ENCODE results near the gene OR10H4. TPM values are rescaled to one million over a fixed set of nuclear protein-coding genes. Genes with fewer than 3 reads are reported as not detected.

OR10H4 gene
- total RNA-seq, 2 donors from 2014 or later = not detected

GRCh38 chr19:15936173-15936572 is 12.6 kb upstream of the OR10H4 start:
- DNase-seq (ENCODE audit: low spot score) = no peak
- Histone ChIP-seq H3K27me3 (peaks cover 0 to 1% of the 10 kb centered on the region in 2 donors), H3K36me3 (no peaks in the 10 kb centered on the region), H3K4me1 (no peaks in the 10 kb centered on the region), H3K27ac (no peak overlapping the region), H3K4me3 (no peak overlapping the region), H3K9me3 (peaks cover 3 to 11% of the 10 kb centered on the region in 2 donors)
- TF ChIP-seq CTCF (IDR thresholded peaks at IDR 0.05) = no peak

DNA sequence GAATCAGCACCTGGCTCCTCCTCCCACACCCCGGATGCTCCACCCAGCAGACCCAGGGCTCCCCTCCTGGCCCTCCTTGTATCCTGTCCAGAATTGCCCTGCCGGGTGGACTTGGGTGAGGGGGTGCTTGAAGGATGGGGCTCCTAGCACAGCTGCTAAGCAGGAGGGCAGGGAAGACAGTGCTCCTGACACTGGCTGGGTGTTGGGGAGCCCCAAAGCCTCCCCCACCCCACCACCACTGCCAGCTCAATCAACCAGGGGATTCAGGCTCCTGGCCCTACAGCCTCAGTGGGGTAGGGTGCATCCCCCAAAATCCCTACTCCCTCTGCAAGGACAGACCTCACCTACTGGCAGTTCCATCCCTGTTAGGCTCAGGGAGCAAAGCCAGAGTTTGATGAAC is 11.9 kb upstream of the OR10H4 start:
- H3K27me3 ChIP-seq = no peaks in the 10 kb centered on the region
- no peak for DNase-seq (ENCODE audit: low spot score)
- TF ChIP-seq CTCF (IDR thresholded peaks at IDR 0.05) = no peak
- no peak overlapping the region for H3K4me3 ChIP-seq
- H3K9me3 ChIP-seq = peaks cover 3 to 11% of the 10 kb centered on the region in 2 donors
- no peaks in the 10 kb centered on the region for H3K4me1 ChIP-seq
- H3K36me3 ChIP-seq = no peaks in the 10 kb centered on the region
- H3K27ac ChIP-seq = no peak overlapping the region

DNA sequence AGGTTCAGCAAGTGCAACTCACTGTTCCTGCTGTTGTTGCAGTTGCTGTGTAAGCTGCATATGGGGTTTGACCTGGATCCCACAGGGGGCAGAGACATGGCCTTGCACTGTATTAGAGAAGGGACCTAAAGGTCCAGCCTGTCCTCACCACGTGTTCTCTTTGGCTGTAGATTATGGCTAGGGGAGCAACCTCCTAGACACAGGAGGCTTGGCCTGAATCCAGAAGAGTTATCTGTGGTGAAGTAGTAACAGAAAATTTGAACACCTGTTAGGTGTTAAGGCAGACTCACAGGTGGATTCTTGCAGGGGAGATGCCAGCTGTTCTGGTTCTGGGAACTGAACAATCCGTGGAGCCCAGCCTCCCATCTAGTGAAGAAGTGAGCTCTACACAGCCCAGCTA is 11.0 kb upstream of the OR10H4 start:
- H3K4me1 ChIP-seq = no peaks in the 10 kb centered on the region
- peaks cover 3 to 11% of the 10 kb centered on the region in 2 donors for H3K9me3 ChIP-seq
- no peaks in the 10 kb centered on the region for H3K27me3 ChIP-seq
- TF ChIP-seq CTCF (IDR thresholded peaks at IDR 0.05) = no peak
- DNase-seq (ENCODE audit: low spot score) = no peak
- H3K4me3 ChIP-seq = no peak overlapping the region
- no peaks in the 10 kb centered on the region for H3K36me3 ChIP-seq
- H3K27ac ChIP-seq = no peak overlapping the region

DNA sequence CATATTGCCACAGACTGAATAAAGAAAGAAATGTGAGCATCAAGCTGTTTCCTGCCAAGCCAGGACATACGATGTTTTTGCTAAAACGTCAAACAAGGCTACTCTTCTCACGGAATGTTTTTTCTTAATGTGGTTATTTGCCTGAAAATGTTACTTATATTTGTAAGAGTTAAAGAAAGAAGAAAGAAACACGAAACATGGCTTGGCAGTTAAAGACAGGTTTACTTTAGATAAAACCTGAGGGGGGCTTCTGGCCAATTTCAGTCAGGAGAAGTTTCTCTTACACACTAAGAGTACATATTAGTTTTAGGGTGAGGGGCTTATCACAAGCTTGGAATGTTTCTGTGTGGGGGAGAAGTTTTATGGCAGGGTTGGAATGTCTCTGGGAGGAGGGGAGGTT is 4.4 kb upstream of the OR10H4 start:
- Histone ChIP-seq H3K9me3 (peaks cover 0 to 47% of the 10 kb centered on the region in 2 donors), H3K27me3 (no peaks in the 10 kb centered on the region), H3K4me1 (no peaks in the 10 kb centered on the region), H3K4me3 (no peak overlapping the region), H3K27ac (no peak overlapping the region), H3K36me3 (no peaks in the 10 kb centered on the region)
- no peak for TF ChIP-seq CTCF (IDR thresholded peaks at IDR 0.05)
- DNase-seq (ENCODE audit: low spot score) = no peak

DNA sequence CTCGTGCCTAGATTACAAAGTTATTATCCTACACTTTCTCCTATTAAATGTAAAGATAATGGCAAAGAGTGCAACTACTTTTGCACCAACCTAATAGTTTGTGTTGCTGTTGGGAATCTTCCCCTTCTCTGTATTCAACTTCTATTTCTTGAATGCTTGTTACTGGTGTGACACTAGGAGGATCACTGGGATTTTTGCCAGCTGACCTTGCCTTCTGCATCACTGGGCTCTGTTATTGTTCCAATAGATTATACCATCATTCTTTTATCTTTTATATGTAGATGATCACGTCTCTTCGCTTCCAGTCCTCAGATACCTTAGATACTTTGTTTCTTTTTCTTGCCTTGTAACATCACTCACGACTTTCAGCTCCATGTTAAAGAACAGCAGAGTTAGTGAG is 3.5 kb upstream of the OR10H4 start:
- Histone ChIP-seq H3K27me3 (no peaks in the 10 kb centered on the region), H3K4me3 (no peak overlapping the region), H3K9me3 (peaks cover 0 to 49% of the 10 kb centered on the region in 2 donors), H3K27ac (no peak overlapping the region), H3K36me3 (no peaks in the 10 kb centered on the region), H3K4me1 (no peaks in the 10 kb centered on the region)
- no peak for TF ChIP-seq CTCF (IDR thresholded peaks at IDR 0.05)
- no peak for DNase-seq (ENCODE audit: low spot score)

GRCh38 chr19:15954820-15955219 is 6.0 kb downstream of the OR10H4 start:
- no peak for TF ChIP-seq CTCF (IDR thresholded peaks at IDR 0.05)
- no peak for DNase-seq (ENCODE audit: low spot score)
- H3K27me3 ChIP-seq = no peaks in the 10 kb centered on the region

More at GRCh38 chr19:15954820-15955219, 6.0 kb downstream of the OR10H4 start:
- H3K4me3 ChIP-seq = no peak overlapping the region
- H3K4me1 ChIP-seq = no peaks in the 10 kb centered on the region
- H3K36me3 ChIP-seq = no peaks in the 10 kb centered on the region
- no peak overlapping the region for H3K27ac ChIP-seq
- no peaks in the 10 kb centered on the region for H3K9me3 ChIP-seq
